Endothelial cell of umbilical vein (primary cell): Measurements from ENCODE around the gene NPTX2. TPM values are rescaled to one million over a fixed set of nuclear protein-coding genes. Genes with fewer than 3 reads are reported as not detected.

Experiments
- BruUV-seq: library from RNA; stranded (reverse); fragments of 400-500 nt; replicated peaks from 2 replicates; lab custom pipeline; 2021; lab: Mats Ljungman, UMichigan
- CTCF ChIA-PET: fragments of 300-600, 350-600 bp; sonication (Branson Sonifier 250); formaldehyde crosslinking; loops from one replicate; lab custom pipeline; 2021; ENCODE audit warnings: antibody characterized with exemption, inconsistent platforms; lab: Charles Lee
- POLR2A ChIA-PET: fragments of 300-600, 350-600 bp; sonication (Branson Sonifier 250); formaldehyde crosslinking; loops from one replicate; lab custom pipeline; 2021; ENCODE audit warnings: antibody characterized with exemption, inconsistent platforms; lab: Charles Lee
- DNase-seq: peaks from one replicate; pipeline ENCODE4 v3.0.0-alpha.2; 2011; ENCODE audit warnings: low read depth, low spot score
- FAIRE-seq: peaks from 2 replicates; lab custom pipeline; 2011; peaks lifted over from hg19 to GRCh38; lab: Jason Lieb, UNC
- H2AFZ ChIP-seq: 2 replicates; pipeline ENCODE4 v1.6.0; 2012; ENCODE audit warnings: low read depth, low read length, control low read depth, inconsistent platforms
- H3K27ac ChIP-seq: 2 replicates; pipeline ENCODE4 v1.5.1; 2011; ENCODE audit warnings: low read depth, mild to moderate bottlenecking, control low read depth, low read length, moderate library complexity; ENCODE audit not compliant: insufficient read depth
- H3K27me3 ChIP-seq, 2 experiments: 2 replicates each; pipeline versions ENCODE4 v1.6.0 to v1.6.1; 2011; ENCODE audit warnings: low read length in 2 of 2, mixed read lengths in 1 of 2; ENCODE audit not compliant: control insufficient read depth in 2 of 2, insufficient read depth in 2 of 2
- H3K36me3 ChIP-seq, 2 experiments: 2 replicates in 1 of 2; 3 replicates in 1 of 2; pipeline ENCODE4 v1.5.1; 2011; ENCODE audit warnings: low read length in 2 of 2, mild to moderate bottlenecking in 1 of 2, moderate library complexity in 1 of 2; ENCODE audit not compliant: control insufficient read depth in 2 of 2, insufficient read depth in 2 of 2; ENCODE audit errors: extremely low read depth in 1 of 2
- H3K4me1 ChIP-seq: 3 replicates; pipeline ENCODE4 v1.5.1; 2011; ENCODE audit warnings: mild to moderate bottlenecking, low read length; ENCODE audit not compliant: control insufficient read depth, insufficient read depth; ENCODE audit errors: extremely low read depth
- H3K4me2 ChIP-seq: 2 replicates; pipeline ENCODE4 v1.6.1; 2011; ENCODE audit warnings: low read length, control low read depth, mixed read lengths; ENCODE audit not compliant: insufficient read depth
- H3K4me3 ChIP-seq, 3 experiments: fragments of 200-600 bp in 1 of 3; sonication (generic), shearing (Covaris generic) in 1 of 3; replicated peaks in 1 of 3; 2 replicates each; pipeline ENCODE4 v1.5.1; 2011 to 2016; ENCODE audit warnings: control low read depth in 3 of 3, low read length in 3 of 3, mild to moderate bottlenecking in 2 of 3, inconsistent platforms in 1 of 3, low read depth in 1 of 3, moderate library complexity in 1 of 3; ENCODE audit not compliant: insufficient read depth in 1 of 3
- H3K79me2 ChIP-seq: 2 replicates; pipeline ENCODE4 v1.6.0; 2012; ENCODE audit warnings: low read length, inconsistent platforms; ENCODE audit not compliant: control insufficient read depth, insufficient read depth
- H3K9ac ChIP-seq: replicated peaks from 2 replicates; pipeline ENCODE3; 2011; ENCODE audit warnings: low read length, control low read depth; ENCODE audit not compliant: insufficient read depth; ENCODE audit errors: extremely low read depth
- H3K9me1 ChIP-seq: replicated peaks from 3 replicates; pipeline ENCODE4 v1.6.0; 2011; ENCODE audit warnings: mild to moderate bottlenecking, low read length; ENCODE audit not compliant: control insufficient read depth, insufficient read depth; ENCODE audit errors: extremely low read depth
- H3K9me3 ChIP-seq: replicated peaks from 2 replicates; pipeline ENCODE4 v1.5.1; 2012; ENCODE audit warnings: low read length, inconsistent platforms; ENCODE audit not compliant: control insufficient read depth, insufficient read depth
- H4K20me1 ChIP-seq: replicated peaks from 2 replicates; pipeline ENCODE3; 2011; ENCODE audit warnings: mild to moderate bottlenecking, low read length; ENCODE audit not compliant: control insufficient read depth, insufficient read depth; ENCODE audit errors: extremely low read depth
- EZH2 ChIP-seq: IDR thresholded peaks from 2 replicates; pipeline ENCODE4 v1.6.1; 2012; ENCODE audit warnings: borderline replicate concordance, low read depth, mild to moderate bottlenecking, moderate library complexity, low read length, inconsistent platforms; ENCODE audit not compliant: severe bottlenecking
- FOS ChIP-seq: IDR thresholded peaks from 2 replicates; pipeline ENCODE4 v1.6.1; 2011; ENCODE audit warnings: mild to moderate bottlenecking, low read length, moderate library complexity, borderline replicate concordance; ENCODE audit not compliant: insufficient read depth
- GATA2 ChIP-seq: IDR thresholded peaks from 2 replicates; pipeline ENCODE4 v1.7.0; 2011; ENCODE audit warnings: low read depth, mild to moderate bottlenecking, moderate library complexity, mixed read lengths, low read length; ENCODE audit not compliant: insufficient read length, insufficient read depth
- JUN ChIP-seq: IDR thresholded peaks from 2 replicates; pipeline ENCODE4 v1.6.1; 2011; ENCODE audit warnings: borderline replicate concordance, low read depth; ENCODE audit not compliant: insufficient read length, insufficient read depth
- MYC ChIP-seq: IDR thresholded peaks from one replicate; pipeline ENCODE4 v1.6.1; 2011; ENCODE audit warnings: mild to moderate bottlenecking, low read depth, low read length
- POLR2A ChIP-seq: IDR thresholded peaks from 2 replicates; pipeline ENCODE4 v1.6.1; 2012; ENCODE audit warnings: low read depth, mild to moderate bottlenecking, control low read depth, low read length
- POLR2AphosphoS5 ChIP-seq: IDR thresholded peaks from 2 replicates; pipeline ENCODE4 v1.6.1; 2012; ENCODE audit warnings: low read depth, mild to moderate bottlenecking, control low read depth, low read length, moderate library complexity; ENCODE audit not compliant: insufficient read depth
- dilution Hi-C: fragments of 300-500 bp; cut with MboI; formaldehyde crosslinking; loops from one replicate; pipeline ENCODE4 v1.15.0; 2019; ENCODE audit warnings: low sequenced_read_pairs; ENCODE audit not compliant: extremely low pct_ligation_motif_present
- intact Hi-C: fragments of 100-400 bp; cut with micrococcal nuclease; formaldehyde crosslinking; loops from one replicate; pipeline ENCODE4 v1.10.0; 2022
- polyA plus RNA-seq, 4 experiments: library from polyadenylated mRNA; depleted of rRNA in 3 of 4; stranded (reverse) in 3 of 4; unstranded in 1 of 4; fragments of >200 nt; gene quantifications; 2 replicates each; pipeline versions ENCODE4 v1.2.1 to v1.2.3, GENCODE V29; 2011 to 2012; ENCODE audit warnings: missing spikeins in 1 of 4
- total RNA-seq: library from RNA; stranded (reverse); gene quantifications from 2 replicates; pipeline ENCODE4 v1.2.3, GENCODE V29; 2021
- TF ChIP-seq, protein P1 (sequence below): IDR thresholded peaks from 2 replicates; pipeline ENCODE4 v1.6.1; 2011; ENCODE audit not compliant: insufficient read depth, insufficient read length
- TF ChIP-seq, protein P2 (sequence below), 2 donors: IDR thresholded peaks; 1 replicate in 1 of 2; 2 replicates in 1 of 2; pipeline ENCODE4 v1.5.1; 2011; ENCODE audit warnings: low read length in 2 of 2, mild to moderate bottlenecking in 2 of 2, moderate library complexity in 2 of 2, control low read depth in 1 of 2, inconsistent platforms in 1 of 2, low read depth in 1 of 2; ENCODE audit not compliant: insufficient read depth in 1 of 2; ENCODE audit errors: extremely low read depth in 1 of 2

Gene NPTX2
- total and polyA plus RNA-seq, 2 donors (not counting 3 experiments of a cell fraction or from before 2014, with no cell fraction given), result 0.15 to 0.53 TPM

DNA sequence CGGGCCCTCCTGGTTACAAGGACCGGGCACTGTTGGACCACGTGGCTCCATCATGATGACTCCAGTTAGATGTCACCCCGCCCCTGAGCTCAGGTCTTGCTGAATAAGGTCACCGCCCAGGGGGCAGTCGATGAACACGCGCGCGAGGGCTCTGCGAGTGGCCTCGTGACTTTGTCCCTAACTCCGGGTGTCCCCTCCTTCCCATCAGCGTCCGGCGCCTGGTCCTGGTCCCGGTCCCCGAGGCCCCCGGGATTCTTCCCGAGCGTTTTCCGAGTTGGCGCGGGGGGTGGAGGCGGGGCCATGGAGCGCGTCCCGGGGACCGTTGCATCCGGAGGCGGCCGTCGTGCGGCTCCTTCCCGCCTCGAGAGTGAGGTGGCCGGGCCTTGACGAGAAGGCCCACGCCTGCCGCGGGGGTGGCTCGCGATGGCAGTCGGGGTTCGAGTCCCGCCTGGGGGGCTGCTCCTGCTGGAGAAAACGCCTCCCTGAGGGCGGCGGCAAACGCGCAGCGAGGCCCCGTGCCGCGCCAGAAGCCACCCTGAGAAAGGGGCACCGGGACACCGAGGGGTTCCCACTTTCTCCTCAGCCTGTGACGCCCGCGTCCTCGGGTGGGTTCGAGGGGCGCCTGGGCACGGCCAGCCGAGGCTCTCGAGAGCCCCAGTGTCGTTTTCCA is 569 bp upstream of the NPTX2 start:
- TF ChIP-seq MYC (no peak), EZH2 (no peak), POLR2AphosphoS5 (no peak), FOS (no peak), GATA2 (no peak), POLR2A (no peak), JUN (no peak)
- TF ChIP-seq, protein P1, sequence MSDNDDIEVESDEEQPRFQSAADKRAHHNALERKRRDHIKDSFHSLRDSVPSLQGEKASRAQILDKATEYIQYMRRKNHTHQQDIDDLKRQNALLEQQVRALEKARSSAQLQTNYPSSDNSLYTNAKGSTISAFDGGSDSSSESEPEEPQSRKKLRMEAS, result no peak
- TF ChIP-seq, protein P2, sequence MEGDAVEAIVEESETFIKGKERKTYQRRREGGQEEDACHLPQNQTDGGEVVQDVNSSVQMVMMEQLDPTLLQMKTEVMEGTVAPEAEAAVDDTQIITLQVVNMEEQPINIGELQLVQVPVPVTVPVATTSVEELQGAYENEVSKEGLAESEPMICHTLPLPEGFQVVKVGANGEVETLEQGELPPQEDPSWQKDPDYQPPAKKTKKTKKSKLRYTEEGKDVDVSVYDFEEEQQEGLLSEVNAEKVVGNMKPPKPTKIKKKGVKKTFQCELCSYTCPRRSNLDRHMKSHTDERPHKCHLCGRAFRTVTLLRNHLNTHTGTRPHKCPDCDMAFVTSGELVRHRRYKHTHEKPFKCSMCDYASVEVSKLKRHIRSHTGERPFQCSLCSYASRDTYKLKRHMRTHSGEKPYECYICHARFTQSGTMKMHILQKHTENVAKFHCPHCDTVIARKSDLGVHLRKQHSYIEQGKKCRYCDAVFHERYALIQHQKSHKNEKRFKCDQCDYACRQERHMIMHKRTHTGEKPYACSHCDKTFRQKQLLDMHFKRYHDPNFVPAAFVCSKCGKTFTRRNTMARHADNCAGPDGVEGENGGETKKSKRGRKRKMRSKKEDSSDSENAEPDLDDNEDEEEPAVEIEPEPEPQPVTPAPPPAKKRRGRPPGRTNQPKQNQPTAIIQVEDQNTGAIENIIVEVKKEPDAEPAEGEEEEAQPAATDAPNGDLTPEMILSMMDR (IDR thresholded peaks at IDR 0.05; ENCODE audit: extremely low read depth in 1 of 2, insufficient read depth in 1 of 2, low read depth in 1 of 2, low read length in 2 of 2), result no peak

More for the DNA sequence above, 569 bp upstream of the NPTX2 start:
- Histone ChIP-seq H3K79me2 (no peaks in the 10 kb centered on the region), H3K36me3 (no peaks in the 10 kb centered on the region), H3K4me1 (no peaks in the 10 kb centered on the region), H2AFZ (no peak overlapping the region), H3K27ac (no peak overlapping the region), H4K20me1 (no peaks in the 10 kb centered on the region), H3K27me3 (peaks cover 12 to 21% of the 10 kb centered on the region in 2 experiments), H3K4me2 (no peak overlapping the region), H3K9me3 (no peaks in the 10 kb centered on the region), H3K9ac (no peak overlapping the region), H3K9me1 (no peaks in the 10 kb centered on the region), H3K4me3 (no peak overlapping the region)
- ChIA-PET CTCF (no interaction called here), POLR2A (no interaction called here)
- dilution Hi-C loops (no loop called here), intact Hi-C loops (no loop called here)
- no peak for DNase-seq
- FAIRE-seq, result no peak
- no TSS peak for BruUV-seq
